Prostate gland (tissue), 2 donors: Measurements from ENCODE around the gene PRKG1.

Source experiments
- POLR2A ChIP-seq: fragments of 450-650 bp; IDR thresholded peaks from one replicate; pipeline ENCODE4 v1.6.1; 2016; ENCODE audit warnings: antibody characterized with exemption, mild to moderate bottlenecking
- POLR2AphosphoS5 ChIP-seq: sonication (generic); formaldehyde crosslinking; IDR thresholded peaks from one replicate; pipeline ENCODE4 v1.6.1; 2017; ENCODE audit warnings: antibody characterized with exemption
- TF ChIP-seq, protein P1 (sequence below), 4 experiments: fragments of 200-600 bp in 2 of 4; fragments of 450-650 bp in 2 of 4; sonication (generic) in 2 of 4; IDR thresholded peaks; 1 replicate in 3 of 4; 2 replicates in 1 of 4; pipeline ENCODE4 v1.5.1; 2016 to 2019; ENCODE audit warnings: antibody characterized with exemption in 4 of 4, mild to moderate bottlenecking in 2 of 4, moderate library complexity in 2 of 4

DNA sequence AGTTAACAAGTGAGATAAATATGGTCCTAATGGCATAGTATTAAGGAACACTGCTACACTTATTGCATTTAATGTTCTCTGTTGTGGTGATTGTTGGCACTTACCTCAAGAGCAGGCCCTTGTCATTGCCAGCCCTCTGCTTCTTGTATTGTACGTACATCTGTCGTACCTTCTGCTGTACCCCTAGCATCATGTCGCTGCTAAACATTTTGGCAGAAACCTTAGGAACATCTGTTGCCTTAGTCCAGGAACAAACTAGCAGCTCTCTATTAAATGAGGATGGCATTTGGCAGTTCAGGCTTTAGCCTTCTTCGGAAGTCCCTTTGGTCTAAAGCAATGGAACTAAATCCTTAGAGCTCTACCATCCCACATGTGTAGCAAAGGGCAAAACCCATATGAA is 47.6 kb downstream of the PRKG1 start:
- TF ChIP-seq, protein P1, sequence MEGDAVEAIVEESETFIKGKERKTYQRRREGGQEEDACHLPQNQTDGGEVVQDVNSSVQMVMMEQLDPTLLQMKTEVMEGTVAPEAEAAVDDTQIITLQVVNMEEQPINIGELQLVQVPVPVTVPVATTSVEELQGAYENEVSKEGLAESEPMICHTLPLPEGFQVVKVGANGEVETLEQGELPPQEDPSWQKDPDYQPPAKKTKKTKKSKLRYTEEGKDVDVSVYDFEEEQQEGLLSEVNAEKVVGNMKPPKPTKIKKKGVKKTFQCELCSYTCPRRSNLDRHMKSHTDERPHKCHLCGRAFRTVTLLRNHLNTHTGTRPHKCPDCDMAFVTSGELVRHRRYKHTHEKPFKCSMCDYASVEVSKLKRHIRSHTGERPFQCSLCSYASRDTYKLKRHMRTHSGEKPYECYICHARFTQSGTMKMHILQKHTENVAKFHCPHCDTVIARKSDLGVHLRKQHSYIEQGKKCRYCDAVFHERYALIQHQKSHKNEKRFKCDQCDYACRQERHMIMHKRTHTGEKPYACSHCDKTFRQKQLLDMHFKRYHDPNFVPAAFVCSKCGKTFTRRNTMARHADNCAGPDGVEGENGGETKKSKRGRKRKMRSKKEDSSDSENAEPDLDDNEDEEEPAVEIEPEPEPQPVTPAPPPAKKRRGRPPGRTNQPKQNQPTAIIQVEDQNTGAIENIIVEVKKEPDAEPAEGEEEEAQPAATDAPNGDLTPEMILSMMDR (IDR thresholded peaks at IDR 0.05): no peak
- TF ChIP-seq POLR2AphosphoS5 (no peak), POLR2A (no peak)
